ENCODE data around the gene RAB7A.
"Not testable (repeated sequence)": the region's sequence is repeated elsewhere in the genome, so short reads cannot be mapped to it uniquely, and the experiment has no call there.

Gene RAB7A

DNA sequence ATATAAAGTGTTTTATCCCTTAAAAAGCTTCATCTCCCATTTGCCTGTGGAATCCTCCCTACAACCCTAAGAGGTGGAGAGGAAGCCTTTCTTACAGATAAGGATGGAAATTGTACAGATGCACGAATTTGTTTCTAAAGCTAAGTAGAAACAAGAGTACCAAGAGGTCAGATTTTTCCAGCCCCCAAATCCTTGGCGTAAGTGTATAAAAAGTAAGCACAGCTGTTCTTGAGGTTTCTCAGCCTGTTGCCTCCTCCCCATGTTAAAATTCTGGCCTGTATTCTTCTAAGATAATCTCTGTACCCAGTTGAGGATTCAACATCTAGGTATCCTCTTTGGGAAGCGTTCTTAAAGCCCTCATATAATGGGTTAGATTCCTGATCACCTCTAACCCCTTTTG lies 34.9 kb downstream of the RAB7A start:
- no peak for DNase-seq

DNA sequence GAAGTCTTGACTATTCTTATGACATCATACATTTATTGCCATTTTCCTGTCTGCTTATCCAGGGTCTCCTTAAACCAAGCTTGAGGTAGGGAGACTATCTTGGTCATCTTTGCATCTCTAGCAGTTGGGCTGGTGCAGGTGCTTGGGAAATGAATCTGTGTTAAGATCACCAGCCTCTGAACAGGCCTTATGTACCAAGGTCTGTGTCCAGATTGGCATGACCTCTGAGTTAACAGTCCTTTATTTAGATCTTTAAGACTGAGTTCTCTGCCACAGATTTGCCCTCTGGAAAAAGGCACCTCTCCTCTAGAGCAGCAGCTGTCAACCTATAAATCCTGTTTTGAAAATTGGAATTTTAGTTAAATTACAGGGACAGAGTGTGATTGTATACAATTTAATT lies 35.4 kb downstream of the RAB7A start:
- no peak for DNase-seq

DNA sequence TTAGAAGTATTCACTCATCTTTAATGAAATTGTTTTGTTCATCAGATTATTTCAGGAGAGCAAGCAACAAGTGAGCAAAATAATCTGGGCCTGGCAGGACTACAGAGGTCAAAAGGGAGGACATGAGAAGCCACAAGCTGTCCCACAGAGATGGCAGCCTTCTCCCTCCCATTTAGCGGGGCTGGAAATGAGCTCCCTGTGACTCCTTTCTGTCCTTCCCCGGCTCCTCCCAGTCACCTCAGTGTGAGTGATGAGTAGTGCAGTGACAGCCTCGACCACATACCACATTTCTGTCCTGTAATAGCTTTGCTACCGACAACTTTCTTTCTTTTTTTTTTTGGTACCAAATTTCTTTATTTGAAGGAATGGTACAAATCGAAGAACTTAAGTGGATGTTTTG lies 38.0 kb downstream of the RAB7A start:
- DNase-seq = peak; percentile 66 to 68

DNA sequence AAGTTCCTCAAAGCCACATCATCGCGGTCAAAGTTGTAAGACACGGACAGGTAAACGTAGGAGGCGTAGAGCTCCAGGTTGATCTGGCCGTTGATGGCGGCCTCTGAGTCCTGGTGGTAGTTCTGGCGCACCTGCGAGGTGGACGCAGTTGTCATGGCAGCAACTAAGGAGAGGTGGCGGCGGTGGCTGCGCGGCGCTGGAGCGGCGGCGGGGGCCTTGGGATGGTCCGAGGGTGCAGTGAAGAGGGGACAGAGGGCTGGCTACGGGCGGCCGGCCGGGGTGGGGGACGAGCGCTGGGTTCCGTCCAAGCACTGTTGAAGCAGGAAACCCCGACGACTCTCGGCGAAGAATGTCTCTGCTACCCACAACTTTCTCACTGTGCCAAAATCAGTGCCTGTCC lies 38.9 kb downstream of the RAB7A start:
- DNase-seq = no peak

DNA sequence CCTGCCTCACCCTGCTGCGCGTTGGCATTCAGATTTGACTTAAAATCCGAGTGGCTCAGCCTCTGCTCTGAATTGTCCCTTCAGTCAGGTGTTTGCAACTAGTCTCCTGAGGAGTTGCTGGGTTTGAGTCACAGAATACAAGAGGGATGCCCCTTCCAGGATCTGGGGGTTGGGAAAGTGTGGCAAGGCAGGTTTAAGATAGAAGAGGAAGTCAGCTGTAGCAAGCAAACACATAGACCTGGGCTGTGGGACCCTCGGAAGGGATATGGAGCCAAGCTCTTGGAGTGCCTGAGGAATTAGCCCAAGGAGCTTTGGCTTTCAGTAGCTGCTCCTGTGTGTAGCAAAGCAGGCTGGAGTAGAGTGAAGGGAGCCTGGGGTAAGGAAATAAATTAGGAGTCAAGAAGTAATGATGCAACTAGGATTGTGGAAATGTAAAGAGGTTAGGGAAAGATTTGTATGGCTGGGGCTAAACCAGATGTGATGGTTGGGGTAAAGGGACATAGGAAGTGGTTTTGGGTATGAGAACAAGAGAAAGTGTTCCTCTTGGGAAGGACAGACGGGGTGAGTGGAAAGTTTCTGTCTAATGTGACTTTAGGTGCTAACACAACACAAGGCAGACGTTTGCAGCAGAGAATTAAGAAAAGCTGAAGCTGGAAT lies 41.2 kb downstream of the RAB7A start:
- no peak for DNase-seq

DNA sequence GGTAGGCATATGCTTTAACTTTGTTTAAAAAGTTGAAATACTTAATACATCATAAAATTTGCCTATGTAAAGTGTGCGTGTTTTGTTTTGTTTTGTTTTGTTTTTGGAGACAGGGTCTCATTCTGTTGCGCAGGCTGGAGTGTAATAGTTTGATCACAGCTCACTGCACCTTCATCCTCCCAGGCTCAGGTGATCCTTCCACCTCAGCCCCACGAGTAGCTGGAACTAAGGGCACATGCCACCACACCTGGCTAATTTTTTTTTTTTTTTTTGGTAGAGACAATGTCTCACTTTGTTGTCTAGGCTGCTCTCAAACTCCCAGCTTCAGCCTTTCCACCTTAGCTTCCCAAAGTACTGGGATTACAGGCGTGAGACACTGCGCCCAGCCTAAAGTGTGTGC lies 42.5 kb downstream of the RAB7A start:
- no peak for DNase-seq

DNA sequence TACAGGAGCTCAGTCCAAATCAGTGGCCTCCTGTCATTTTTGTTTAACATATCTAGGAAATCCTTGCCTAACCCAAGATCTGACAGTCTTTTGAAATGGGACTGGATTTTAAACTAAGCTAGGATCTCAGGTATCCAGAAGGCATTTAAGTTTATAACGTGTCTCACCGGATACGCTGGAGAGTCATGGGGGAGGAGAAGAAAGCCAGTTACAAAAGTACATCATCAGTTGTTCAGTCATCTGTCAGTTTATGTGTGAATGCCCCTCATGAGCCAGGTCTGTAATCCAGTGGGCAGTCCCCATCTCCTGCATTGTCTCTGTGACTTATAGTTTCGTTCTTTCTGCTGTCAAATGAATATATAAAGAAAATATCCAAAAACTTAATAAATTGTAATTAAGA lies 44.4 kb downstream of the RAB7A start:
- DNase-seq = no peak

DNA sequence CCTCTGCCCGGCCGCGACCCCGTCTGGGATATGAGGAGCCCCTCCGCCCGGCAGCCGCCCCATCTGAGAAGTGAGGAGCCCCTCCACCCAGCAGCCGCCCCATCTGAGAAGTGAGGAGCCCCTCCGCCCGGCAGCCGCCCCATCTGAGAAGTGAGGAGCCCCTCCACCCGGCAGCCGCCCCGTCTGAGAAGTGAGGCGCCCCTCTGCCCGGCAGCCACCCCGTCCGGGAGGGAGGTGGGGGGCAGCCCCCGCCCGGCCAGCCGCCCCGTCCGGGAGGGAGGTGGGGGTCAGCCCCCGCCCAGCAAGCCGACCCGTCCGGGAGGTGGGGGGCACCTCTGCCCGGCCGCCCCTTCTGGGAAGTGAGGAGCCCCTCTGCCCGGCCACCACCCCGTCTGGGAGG lies 47.2 kb downstream of the RAB7A start:
- DNase-seq = not testable (repeated sequence)

DNA sequence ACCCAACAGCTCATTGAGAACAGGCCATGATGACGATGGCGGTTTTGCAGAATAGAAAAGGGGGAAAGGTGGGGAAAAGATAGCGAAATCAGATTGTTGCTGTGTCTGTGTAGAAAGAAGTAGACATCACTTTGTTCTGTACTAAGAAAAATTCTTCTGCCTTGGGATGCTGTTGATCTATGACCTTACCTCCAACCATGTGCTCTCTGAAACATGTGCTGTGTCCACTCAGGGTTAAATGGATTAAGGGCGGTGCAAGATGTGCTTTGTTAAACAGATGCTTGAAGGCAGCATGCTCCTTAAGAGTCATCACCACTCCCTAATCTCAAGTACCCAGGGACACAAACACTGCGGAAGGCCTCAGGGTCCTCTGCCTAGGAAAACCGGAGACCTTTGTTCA lies 47.6 kb downstream of the RAB7A start:
- DNase-seq = not testable (repeated sequence)

DNA sequence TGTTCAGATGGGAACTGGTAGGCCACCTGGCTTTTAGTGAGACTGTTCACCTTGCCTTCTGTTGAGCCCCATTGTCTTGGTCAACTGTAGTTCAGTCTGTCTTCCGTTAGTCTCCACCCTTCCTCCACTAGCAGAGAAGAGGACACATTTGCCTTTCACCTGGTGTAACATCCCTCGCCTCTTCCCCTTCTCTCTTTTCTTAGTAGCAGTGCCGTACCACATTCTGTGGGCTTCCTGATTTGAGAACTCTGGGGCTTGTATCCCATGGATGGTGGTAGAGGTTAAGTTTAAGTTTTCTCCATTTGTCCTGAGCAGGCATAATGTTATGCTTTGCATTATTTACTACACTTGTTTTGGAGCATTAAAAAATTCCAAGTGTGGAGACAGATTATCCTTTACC lies 49.3 kb downstream of the RAB7A start:
- DNase-seq = no peak

DNA sequence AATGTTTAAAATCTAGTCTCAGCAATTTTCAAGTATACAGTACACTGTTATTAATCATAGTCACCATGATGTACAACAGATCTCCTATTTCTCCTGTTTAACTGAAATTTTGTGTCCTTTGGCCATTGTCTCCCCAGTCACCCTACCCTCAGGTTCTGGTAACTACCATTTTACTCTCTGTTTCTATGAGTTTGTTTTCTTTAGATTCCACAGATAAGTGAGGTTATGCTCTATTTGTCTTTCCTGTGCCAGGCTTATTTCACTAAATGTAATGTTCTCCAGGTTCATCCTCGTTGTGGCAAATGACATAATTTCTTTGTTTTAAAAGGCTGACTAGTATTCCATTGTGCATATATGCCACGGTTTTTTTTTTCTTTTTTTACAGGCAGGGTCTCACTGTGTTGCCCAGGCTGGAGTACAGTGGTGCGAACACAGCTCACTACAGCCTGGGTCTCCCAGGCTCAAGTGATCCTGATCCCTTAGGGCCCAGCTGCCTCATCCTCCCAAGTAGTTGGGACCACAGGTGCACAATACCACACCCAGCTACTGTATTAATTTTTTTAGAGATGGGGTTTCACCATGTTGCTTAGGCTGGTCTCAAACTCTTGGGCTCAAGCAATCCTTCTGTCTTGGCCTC lies 50.0 kb downstream of the RAB7A start:
- DNase-seq = no peak

DNA sequence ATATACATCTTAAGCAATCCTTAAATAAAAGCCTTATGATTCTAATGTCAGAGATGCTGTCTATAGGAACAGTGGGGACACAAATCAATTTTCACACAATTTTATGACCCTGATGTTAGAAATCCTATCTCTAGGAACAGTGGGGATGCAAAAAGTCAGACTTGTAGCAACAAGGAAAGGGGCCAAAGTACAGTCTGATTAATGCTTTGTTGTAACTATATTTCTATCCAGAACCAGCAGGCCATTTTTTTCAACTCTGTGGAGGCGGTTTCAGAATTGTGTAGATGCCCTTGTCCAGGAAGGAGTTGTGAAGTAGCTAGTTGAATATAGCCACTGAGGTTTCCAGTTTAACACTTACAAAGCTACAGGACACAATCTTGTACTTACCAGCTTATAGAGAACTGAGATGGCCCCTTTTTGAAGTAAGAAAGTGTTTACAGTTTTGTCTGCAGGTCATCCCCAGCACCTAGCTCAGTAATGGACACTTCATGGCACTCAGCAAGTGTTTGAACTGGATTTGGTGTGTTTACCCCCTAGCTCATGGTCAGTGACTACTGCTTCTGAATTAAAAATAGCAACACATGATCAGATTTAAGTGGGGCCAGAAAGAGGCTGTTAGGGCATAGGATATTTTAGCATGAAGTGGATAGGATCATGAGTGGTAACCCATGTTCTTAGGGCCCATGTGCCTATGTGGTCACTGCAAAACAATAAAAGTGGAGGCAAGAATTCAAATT lies 54.3 kb downstream of the RAB7A start:
- DNase-seq = no peak

DNA sequence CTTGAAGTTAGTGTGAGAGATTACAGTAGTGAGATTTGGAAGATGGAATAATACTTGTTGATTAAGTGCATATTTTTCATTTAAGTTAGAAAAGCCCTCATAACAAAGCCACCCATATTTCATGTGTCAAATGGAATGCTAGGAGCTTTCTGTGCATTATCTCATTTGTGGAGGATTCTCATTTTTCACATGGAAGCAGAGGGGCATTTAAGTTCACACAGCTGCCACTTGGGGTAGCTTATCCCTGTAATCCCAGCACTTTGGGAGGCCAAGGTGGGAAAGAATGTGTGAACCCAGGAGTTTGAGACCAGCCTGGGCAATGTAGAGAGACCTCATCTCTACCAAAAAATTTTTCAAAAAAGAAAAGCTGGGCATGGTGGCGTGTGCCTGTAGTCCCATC lies 55.2 kb downstream of the RAB7A start:
- DNase-seq = no peak

DNA sequence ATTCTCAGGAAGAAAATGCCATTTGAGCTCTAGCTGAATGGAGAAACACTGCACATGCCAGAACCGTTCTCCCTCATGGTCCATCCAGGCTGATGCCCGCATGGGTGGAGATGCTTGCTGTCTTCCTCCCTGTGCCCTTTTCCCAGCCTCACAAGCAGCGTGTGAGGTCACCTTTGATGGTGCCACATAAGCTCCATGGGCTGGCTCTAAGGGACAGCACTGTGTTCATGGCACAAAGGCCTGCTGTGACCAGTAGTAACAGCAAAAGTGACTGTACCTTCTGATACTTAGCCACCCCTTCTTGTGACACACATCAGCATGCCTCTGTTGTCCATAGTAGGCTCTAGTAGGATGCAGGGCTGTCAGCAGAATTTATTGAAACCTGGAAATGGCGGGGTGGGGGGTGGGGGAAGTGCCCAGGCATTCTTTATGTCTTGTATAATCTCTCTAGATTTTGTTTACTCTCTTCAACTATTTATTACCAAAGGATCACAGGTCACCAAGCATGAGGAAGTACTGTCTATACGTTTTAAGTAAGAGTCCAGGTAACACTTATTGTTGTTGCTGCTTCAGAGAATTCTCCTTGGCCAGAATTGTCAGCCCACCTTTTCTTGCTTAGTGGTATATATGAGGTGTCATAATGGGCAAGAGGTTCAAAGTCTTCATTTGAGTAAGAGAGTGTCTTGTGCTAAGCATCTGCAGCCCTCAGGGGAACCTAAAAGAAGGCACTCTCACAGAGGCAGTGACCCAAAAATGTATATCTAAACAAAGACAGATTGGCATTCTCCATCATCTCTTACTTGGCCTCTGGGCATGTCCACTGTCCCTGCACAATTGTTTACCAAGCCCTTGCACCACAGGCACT lies 56.5 kb downstream of the RAB7A start:
- no peak for DNase-seq

DNA sequence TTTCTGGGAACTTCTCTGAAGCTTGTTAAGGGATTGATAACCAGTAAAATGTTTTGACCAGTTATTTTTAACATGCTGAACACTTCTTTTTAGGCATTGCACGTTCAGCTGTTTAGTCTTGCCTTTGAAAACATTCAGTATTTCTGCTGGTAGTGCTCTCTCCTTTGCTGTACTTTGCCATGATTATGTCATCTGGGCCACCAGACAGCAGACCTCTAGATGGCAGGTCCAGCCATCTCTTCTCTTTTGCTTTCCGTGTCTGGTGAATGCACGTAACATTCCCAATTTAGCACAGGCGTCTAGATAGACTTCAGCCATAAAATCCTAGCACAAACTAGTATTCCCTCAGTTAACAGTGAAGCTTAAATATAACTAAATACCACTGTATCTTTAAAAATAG lies 57.8 kb downstream of the RAB7A start:
- no peak for DNase-seq

DNA sequence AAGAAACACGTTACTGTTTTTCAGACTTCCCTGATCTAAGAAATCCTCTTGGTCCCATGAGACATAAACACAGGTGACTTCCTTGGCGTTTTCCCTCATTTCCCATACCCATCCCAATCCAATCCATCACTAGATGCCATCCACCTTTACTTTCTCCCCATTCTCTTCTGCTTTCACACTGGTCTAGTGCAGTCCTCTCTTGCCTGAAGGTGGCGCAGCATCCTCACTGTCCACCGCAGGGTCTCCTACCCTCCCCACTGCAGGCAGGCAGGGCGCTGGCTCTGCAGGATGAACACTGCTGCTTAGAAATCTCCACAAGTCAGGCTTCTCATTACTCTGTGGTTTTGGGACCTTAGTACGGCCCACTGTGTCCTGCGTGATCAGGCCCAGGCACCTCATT lies 58.2 kb downstream of the RAB7A start:
- DNase-seq = peak; percentile 71 to 75

DNA sequence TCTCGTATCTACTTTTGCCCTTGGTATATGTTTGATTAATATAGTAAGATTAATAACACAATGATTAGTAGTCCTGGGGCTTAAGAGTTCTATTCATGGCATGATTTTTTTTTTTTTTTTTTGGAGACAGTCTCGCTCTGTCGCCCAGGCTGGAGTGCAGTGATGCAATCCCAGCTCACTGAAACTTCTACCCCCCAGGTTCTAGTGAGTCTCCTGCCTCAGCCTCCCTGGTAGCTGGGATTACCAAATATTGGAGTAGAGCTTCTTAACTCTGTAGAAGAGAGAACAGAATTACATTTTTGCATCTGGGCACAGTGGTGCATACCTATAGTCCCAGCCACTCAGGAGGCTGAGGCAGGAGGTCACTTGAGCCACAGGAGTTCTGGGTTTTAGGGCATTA lies 58.9 kb downstream of the RAB7A start:
- no peak for DNase-seq

DNA sequence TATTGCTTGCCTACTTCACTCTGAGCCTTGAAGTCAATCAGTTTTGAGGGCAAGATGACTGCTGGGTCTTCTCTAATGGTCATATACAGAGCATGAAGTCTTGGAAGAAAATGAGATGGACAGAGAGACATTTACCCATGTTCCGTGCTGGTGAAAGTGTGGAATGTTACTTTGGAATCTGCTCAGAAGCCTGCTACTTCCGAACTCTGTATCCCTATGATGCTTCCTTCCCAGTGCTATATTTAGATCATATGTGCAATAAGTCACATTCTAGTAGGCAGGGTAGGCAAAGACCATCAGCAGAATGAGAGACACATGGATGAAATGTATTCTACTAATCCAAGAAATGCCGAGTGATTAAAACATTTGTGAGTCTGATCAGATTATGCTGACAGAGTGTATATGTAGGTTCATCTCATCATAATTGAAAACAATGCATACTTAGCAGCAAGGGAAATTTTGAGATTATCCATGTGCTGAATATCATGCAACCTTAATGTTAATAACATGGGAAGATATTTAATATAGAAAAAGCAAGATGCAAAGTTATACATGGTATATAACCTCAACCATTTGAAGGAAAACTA lies 60.5 kb downstream of the RAB7A start:
- DNase-seq = no peak

DNA sequence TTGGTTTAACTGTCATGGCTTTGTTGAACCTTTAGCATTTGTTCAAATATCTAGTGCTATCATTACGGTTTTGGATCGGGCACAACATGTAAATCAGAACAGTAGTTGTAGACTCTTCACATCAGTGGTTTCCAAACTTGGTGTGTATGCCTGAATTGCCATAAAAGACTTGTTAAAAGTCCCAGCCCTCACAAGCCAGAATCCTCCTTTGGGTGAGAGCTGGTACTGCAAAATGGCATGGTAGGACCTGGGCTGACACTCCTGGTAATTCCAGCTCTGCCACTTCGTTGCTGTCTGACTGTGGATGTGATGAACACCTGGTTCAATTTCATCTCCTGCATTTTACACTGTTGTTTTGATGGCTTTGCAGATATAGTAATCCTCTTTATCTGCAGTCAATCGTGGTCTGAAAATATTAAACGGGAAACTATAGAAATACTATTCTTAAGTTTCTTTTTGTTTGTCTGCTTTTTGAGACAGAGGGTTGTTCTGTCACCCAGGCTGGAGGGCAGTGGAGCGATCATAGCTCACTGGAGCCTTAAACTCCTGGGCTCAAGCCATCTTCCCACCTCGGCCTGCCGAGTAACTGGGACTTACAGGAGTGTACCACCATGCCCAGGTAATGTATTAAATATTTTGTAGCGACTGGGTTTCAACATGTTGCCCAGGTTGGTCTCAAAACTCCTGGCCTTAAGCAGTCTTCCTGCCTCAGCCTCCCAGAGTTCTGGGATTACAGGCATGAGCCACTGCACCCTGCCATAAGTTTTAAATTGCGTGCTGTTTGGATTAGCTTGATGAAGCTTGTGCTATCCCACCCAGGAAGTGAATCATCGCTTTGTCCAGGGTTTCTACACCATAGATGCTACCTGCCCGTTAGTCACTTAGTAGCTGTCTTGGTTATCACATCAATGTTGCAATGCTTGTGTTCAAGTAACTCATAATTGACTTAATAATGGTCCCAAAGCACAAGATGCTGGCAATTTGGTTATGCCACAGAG lies 61.6 kb downstream of the RAB7A start:
- peak; percentile 60 to 61 for DNase-seq

DNA sequence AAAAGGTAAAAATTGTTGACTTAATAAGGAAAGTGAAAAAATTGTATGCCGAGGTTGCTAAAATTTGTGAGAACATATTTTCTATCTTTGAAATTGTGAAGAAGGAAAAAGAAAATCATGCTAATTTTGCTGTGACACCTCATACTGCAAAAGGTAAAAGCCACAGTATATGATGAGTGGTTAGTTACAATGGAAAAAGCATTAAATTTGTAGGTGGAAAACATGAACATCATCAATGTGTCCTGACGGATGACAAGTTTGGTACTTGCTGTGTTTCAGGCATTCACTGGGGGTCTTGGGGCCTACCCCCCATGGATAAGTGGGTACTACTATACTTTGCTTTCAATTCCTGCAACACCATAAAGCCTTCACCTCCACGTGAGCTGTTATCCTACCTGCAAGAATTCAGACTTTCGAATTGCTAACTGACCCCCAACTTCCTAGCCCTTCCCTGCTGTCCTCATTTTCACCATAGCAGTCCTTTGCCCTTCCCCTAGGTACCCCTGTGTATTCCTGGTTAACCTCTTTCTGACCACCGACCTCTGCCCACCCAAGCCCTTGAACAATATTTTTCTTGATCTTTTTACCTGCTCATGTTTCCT lies 62.4 kb downstream of the RAB7A start:
- peak in 1 of 2 experiments; percentile 46 for DNase-seq

Data from activated T-cell treated with anti-CD3 and anti-CD28 coated beads, Interleukin-2, amount 50 U/mL, for 48 hours (primary cell).